Karpas-422 (cell line): ENCODE data around the gene PALLD. TPM values are rescaled to one million over a fixed set of nuclear protein-coding genes. Genes with fewer than 3 reads are reported as not detected.

Experiments
- DNase-seq: peaks from one replicate; pipeline ENCODE4 v3.0.0-alpha.2; 2015
- H2AFZ ChIP-seq: fragments of 200-600 bp; sonication (generic); 2 replicates; pipeline ENCODE4 v1.6.1; 2014; ENCODE audit warnings: antibody characterized with exemption, low read length, mixed read lengths
- H3K27ac ChIP-seq: fragments of 200-600 bp; sonication (generic); 2 replicates; pipeline ENCODE4 v1.5.1; 2014; ENCODE audit warnings: mild to moderate bottlenecking, low read length, moderate library complexity
- H3K27me3 ChIP-seq: fragments of 200-600 bp; sonication (generic); 2 replicates; pipeline ENCODE4 v1.6.1; 2014; ENCODE audit warnings: low read length, mixed read lengths
- H3K36me3 ChIP-seq: fragments of 200-600 bp; sonication (generic); 2 replicates; pipeline ENCODE4 v1.6.1; 2014; ENCODE audit warnings: low read length, mixed read lengths; ENCODE audit not compliant: insufficient read depth
- H3K4me1 ChIP-seq: fragments of 200-600 bp; sonication (generic); 2 replicates; pipeline ENCODE4 v1.6.1; 2014; ENCODE audit warnings: mild to moderate bottlenecking, low read length, mixed read lengths
- H3K4me2 ChIP-seq: fragments of 200-600 bp; sonication (generic); 2 replicates; pipeline ENCODE4 v1.6.1; 2014; ENCODE audit warnings: low read length, low read depth, mild to moderate bottlenecking; ENCODE audit not compliant: poor library complexity, severe bottlenecking
- H3K4me3 ChIP-seq: fragments of 200-600 bp; sonication (generic); 2 replicates; pipeline ENCODE4 v1.5.1; 2014; ENCODE audit warnings: mild to moderate bottlenecking, antibody characterized with exemption, low read length, mixed read lengths
- H3K79me2 ChIP-seq: fragments of 200-600 bp; sonication (generic); 2 replicates; pipeline ENCODE4 v1.6.1; 2014; ENCODE audit warnings: mild to moderate bottlenecking, low read length, mixed read lengths
- H3K9ac ChIP-seq: fragments of 200-600 bp; sonication (generic); 2 replicates; pipeline ENCODE4 v1.6.0; 2014; ENCODE audit warnings: low read length
- H3K9me2 ChIP-seq: fragments of 200-600 bp; sonication (generic), shearing (Covaris generic); replicated peaks from 2 replicates; pipeline ENCODE4 v1.6.0; 2014; ENCODE audit warnings: mild to moderate bottlenecking, low read length, moderate library complexity; ENCODE audit not compliant: insufficient read depth
- H3K9me3 ChIP-seq: fragments of 300-700, 200-600 bp; sonication (generic); 2 replicates; pipeline ENCODE4 v1.6.1; 2014; ENCODE audit warnings: low read length, mixed read lengths
- H4K20me1 ChIP-seq: fragments of 200-600 bp; sonication (generic); 2 replicates; pipeline ENCODE4 v1.6.1; 2014; ENCODE audit warnings: mild to moderate bottlenecking, antibody characterized with exemption, low read length, low read depth; ENCODE audit not compliant: insufficient read depth
- total RNA-seq: library from RNA; depleted of rRNA; stranded (reverse); fragments of >200 nt; shearing (Covaris generic); gene quantifications from 2 replicates; pipeline ENCODE4 v1.2.3, GENCODE V29; 2014; ENCODE audit warnings: low replicate concordance

The PALLD gene
- total RNA-seq, 1 experiment from 2014 or later: 0.71 TPM

DNA sequence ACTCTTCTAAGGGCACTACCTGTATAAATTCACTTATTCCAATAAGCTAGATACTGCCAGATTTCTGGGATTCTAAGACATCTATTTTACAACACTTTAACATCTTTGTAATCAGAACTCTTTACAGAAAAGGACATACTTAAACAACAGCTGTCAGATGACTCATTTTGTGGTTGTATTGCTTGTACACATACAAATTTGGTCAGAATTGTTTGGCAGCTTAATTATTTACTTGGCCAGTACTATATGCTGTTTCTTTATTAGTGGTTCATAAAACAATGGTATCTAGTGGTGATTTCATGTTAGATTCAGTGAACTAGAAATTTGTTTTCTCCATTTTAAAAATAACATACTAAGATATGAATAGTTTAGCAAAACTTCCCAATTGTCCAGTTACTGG lies 27.2 kb downstream of the PALLD start:
- no peaks in the 10 kb centered on the region for H3K4me1 ChIP-seq
- H3K4me2 ChIP-seq: no peak overlapping the region
- DNase-seq: no peak
- no peaks in the 10 kb centered on the region for H3K27me3 ChIP-seq
- no peak overlapping the region for H3K27ac ChIP-seq
- no peaks in the 10 kb centered on the region for H4K20me1 ChIP-seq
- no peaks in the 10 kb centered on the region for H3K79me2 ChIP-seq
- no peak overlapping the region for H2AFZ ChIP-seq
- no peaks in the 10 kb centered on the region for H3K36me3 ChIP-seq
- no peaks in the 10 kb centered on the region for H3K9me2 ChIP-seq
- no peak overlapping the region for H3K9ac ChIP-seq
- no peaks in the 10 kb centered on the region for H3K9me3 ChIP-seq
- no peak overlapping the region for H3K4me3 ChIP-seq

DNA sequence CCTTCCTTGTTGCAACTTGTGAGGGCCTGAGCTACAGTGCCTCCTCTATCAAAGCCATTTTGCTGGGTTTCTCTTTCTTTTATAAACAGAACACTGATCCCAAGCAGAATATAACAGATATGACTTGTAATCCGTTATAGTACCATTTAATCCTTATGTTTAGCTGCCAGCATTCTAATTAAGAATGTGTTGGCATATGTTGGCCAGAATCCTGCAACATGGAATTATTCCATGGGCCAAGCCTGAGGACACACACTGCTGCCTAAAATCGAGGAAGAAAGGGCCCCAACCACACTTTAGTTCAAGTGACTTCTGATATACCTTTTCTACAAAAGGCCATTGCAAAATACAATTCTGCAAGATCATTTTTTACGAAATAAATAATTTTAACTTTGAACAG lies 28.0 kb downstream of the PALLD start:
- no peak for DNase-seq
- no peak overlapping the region for H2AFZ ChIP-seq
- H3K4me3 ChIP-seq: no peak overlapping the region
- no peaks in the 10 kb centered on the region for H4K20me1 ChIP-seq
- H3K79me2 ChIP-seq: no peaks in the 10 kb centered on the region
- H3K27ac ChIP-seq: no peak overlapping the region
- no peaks in the 10 kb centered on the region for H3K36me3 ChIP-seq
- H3K27me3 ChIP-seq: no peaks in the 10 kb centered on the region
- H3K9me2 ChIP-seq: no peaks in the 10 kb centered on the region
- H3K4me1 ChIP-seq: no peaks in the 10 kb centered on the region
- H3K9me3 ChIP-seq: no peaks in the 10 kb centered on the region
- H3K4me2 ChIP-seq: no peak overlapping the region
- H3K9ac ChIP-seq: no peak overlapping the region

DNA sequence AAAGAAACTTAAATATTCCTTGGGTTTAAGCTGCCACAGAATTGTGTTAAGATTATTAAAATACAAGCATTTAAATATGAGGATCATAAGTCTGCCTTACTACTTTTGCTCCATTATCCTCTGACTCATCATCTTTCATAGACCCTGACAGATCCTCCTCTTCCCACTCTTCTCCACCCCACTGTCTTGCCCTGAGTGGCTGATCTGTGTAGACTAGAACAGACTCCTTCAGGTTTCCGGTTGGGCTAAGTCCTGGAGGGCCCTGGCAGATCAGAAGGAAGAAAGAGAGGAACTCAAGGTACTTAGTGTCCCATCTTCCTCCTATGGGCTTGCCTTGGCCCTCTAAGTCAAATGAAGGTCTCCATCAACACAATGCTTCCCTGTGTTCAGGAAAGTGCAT lies 30.7 kb downstream of the PALLD start:
- Histone ChIP-seq H3K4me2 (no peak overlapping the region), H3K9me2 (no peaks in the 10 kb centered on the region), H4K20me1 (no peaks in the 10 kb centered on the region), H3K79me2 (no peaks in the 10 kb centered on the region), H3K9ac (no peak overlapping the region), H3K4me1 (no peaks in the 10 kb centered on the region), H2AFZ (no peak overlapping the region), H3K27ac (no peak overlapping the region), H3K4me3 (no peak overlapping the region), H3K9me3 (no peaks in the 10 kb centered on the region), H3K27me3 (no peaks in the 10 kb centered on the region), H3K36me3 (no peaks in the 10 kb centered on the region)
- no peak for DNase-seq

DNA sequence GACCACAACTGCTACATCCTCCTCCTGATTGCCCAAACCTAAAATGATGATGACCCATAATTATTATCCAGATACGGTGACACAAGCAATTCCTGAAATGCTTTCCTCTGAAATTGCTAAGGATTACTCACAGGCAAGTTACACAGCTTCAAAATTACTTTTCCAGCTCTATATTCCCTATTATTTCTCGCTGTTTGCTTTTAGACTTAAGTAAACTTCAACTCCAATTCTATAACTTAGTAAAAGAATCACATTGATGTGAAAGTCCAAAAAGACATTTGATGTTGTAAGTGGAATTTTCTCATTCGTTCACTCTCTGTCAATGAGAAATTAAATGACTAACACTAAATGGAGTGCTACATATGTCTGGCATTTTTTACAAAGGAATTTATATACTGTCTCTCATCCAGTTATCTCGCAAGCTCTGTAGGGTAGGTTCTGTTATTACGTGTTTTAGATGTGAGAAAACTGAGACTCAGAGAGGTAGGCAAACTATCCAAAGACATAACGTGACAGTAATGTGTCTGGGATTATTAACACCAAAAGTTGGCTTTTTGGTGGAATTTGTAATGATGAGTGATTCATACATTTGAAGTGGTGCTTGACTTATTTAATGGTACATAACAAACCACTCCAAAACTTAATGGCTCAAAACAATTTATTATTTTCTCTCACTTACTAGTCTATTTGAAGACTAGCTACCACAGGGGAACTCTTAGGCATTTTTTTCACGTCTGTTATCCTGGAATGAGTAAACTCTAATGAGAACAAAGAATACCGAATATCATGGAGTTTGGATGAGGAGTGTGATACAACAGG lies 31.5 kb downstream of the PALLD start:
- H3K79me2 ChIP-seq: no peaks in the 10 kb centered on the region

DNA sequence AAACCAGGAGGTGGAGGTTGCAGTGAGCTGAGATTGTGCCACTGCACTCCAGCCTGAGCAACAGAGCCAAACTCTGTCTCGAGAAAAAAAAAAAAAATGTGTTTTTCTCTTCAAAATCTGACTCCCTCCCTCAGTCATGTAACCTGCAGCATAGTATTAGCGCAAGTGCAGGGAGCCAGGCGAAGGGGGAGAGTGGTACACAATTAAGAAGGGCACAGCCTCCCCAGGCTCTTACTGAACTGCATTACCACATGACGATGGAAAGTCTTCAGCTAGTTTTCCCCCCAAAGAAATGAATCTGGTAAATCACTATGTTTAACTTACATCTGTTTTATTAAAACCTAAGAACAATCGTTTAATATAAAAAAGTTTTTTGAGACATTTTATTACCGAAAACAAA lies 32.4 kb downstream of the PALLD start:
- no peak overlapping the region for H2AFZ ChIP-seq
- H3K27ac ChIP-seq: no peak overlapping the region
- H3K4me1 ChIP-seq: no peaks in the 10 kb centered on the region
- H3K79me2 ChIP-seq: no peaks in the 10 kb centered on the region
- no peak for DNase-seq
- no peak overlapping the region for H3K9ac ChIP-seq
- no peaks in the 10 kb centered on the region for H3K36me3 ChIP-seq
- no peaks in the 10 kb centered on the region for H3K9me3 ChIP-seq
- no peaks in the 10 kb centered on the region for H3K9me2 ChIP-seq
- H4K20me1 ChIP-seq: no peaks in the 10 kb centered on the region
- no peak overlapping the region for H3K4me2 ChIP-seq
- H3K4me3 ChIP-seq: no peak overlapping the region
- H3K27me3 ChIP-seq: no peaks in the 10 kb centered on the region

More for the DNA sequence above, 31.5 kb downstream of the PALLD start:
- H4K20me1 ChIP-seq: no peaks in the 10 kb centered on the region
- H3K9ac ChIP-seq: no peak overlapping the region
- no peaks in the 10 kb centered on the region for H3K27me3 ChIP-seq
- no peak for DNase-seq
- H3K27ac ChIP-seq: no peak overlapping the region
- no peak overlapping the region for H3K4me2 ChIP-seq
- H3K36me3 ChIP-seq: no peaks in the 10 kb centered on the region
- no peak overlapping the region for H3K4me3 ChIP-seq
- H3K4me1 ChIP-seq: no peaks in the 10 kb centered on the region
- H3K9me3 ChIP-seq: no peaks in the 10 kb centered on the region
- no peak overlapping the region for H2AFZ ChIP-seq
- no peaks in the 10 kb centered on the region for H3K9me2 ChIP-seq

DNA sequence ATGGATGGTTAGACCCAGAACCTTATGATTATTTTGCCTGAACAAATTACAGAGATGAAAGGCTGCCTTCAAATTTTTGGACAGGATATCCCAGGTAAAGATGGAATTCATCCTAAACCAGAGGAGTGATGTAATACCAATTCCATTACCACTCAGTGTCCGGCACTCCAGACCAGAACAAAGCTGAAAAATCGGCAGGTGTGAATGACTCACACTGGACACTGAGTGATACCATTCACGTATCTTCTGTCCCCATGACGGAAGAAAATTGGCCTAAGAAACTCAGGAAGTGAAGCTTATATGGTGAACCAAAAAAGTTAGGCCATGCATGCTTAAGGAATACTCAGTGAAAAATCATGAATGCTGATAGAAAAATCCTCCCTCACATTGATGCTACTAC lies 34.5 kb downstream of the PALLD start:
- no peaks in the 10 kb centered on the region for H3K36me3 ChIP-seq
- no peaks in the 10 kb centered on the region for H3K9me3 ChIP-seq
- no peak overlapping the region for H3K4me3 ChIP-seq
- H3K27ac ChIP-seq: no peak overlapping the region
- DNase-seq: no peak
- no peaks in the 10 kb centered on the region for H3K79me2 ChIP-seq
- no peak overlapping the region for H3K9ac ChIP-seq
- H3K4me2 ChIP-seq: no peak overlapping the region
- no peak overlapping the region for H2AFZ ChIP-seq
- H4K20me1 ChIP-seq: no peaks in the 10 kb centered on the region
- H3K9me2 ChIP-seq: no peaks in the 10 kb centered on the region
- no peaks in the 10 kb centered on the region for H3K4me1 ChIP-seq
- no peaks in the 10 kb centered on the region for H3K27me3 ChIP-seq

DNA sequence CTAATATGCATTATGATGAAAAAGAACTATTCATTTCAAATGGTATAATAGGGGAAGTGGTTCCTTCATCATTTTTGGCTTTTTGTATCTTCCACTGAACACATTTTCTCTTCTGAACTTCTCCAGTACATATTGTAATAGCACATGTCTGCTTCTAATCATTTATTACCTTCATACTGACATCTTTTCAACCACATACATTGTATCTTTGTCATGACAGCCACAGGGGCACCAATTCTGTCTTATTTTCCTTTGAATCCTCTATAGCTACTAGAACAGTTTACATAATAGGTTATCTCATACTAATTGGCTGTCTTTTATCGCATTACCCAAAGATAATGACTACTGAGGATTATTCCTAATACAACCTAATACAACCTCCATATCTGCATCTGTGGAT lies 37.7 kb downstream of the PALLD start:
- Histone ChIP-seq H2AFZ (no peak overlapping the region), H3K9me3 (no peaks in the 10 kb centered on the region), H3K9ac (no peak overlapping the region), H3K4me2 (no peak overlapping the region), H3K27ac (no peak overlapping the region), H3K27me3 (no peaks in the 10 kb centered on the region), H3K9me2 (no peaks in the 10 kb centered on the region), H3K4me1 (no peaks in the 10 kb centered on the region), H3K4me3 (no peak overlapping the region), H3K36me3 (no peaks in the 10 kb centered on the region), H4K20me1 (no peaks in the 10 kb centered on the region), H3K79me2 (no peaks in the 10 kb centered on the region)
- no peak for DNase-seq

DNA sequence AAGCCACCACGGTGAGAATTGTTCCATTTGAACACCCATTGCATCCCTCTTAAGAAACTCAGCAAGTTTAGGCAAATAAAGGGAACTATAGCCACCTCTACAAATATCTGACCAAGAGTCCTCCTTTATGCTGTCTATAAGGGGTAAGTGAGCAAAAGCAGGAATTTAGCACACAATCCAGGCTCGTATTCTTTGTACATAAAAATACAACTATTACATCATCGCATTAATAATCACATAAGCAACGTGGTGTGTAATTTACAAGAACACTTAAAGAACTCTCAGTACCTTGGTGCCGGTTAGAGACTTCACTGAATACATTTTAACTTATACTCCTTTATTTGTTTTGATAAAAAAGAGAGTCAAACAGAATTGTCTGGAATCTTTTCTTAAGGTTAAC lies 38.8 kb downstream of the PALLD start:
- Histone ChIP-seq H3K4me1 (no peaks in the 10 kb centered on the region), H3K9me3 (no peaks in the 10 kb centered on the region), H3K36me3 (no peaks in the 10 kb centered on the region), H4K20me1 (no peaks in the 10 kb centered on the region), H3K4me2 (no peak overlapping the region), H3K9me2 (no peaks in the 10 kb centered on the region), H3K27me3 (no peaks in the 10 kb centered on the region), H3K79me2 (no peaks in the 10 kb centered on the region), H3K9ac (no peak overlapping the region), H3K27ac (no peak overlapping the region), H3K4me3 (no peak overlapping the region), H2AFZ (no peak overlapping the region)
- no peak for DNase-seq
